MM.1S (cell line): Measurements from ENCODE around the gene PLBD1.

Experiments used
- EZH2 ChIP-seq: fragments of 300-600 bp; sonication (generic); optimal IDR thresholded peaks from 2 replicates; pipeline ENCODE3; 2017; ENCODE audit warnings: low read depth, mild to moderate bottlenecking, antibody characterized with exemption, low read length, mixed read lengths
- TF ChIP-seq, protein P1 (sequence below): fragments of 300-600 bp; sonication (generic); IDR thresholded peaks from 2 replicates; pipeline ENCODE4 v1.5.1; 2016; ENCODE audit warnings: antibody characterized with exemption, low read length, mixed read lengths

DNA sequence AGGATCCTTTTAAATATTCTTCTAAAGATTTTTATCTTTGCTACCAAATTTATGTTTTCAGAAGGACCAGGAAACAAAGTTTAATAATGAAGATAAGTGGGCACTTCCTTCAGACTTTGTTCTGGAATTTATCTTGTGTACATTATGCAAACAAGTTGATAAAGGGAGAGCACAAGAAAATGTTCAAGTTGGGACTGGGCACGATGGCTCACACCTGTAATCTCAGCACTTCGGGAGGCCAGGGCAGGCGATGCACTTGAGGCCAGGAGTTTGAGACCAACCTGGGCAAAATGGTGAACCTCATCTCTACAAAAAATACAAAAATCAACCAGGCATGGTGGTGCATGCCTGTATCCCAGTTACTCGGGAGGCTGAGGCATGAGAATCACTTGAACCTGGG, 4.6 kb downstream of the PLBD1 start:
- no peak for TF ChIP-seq EZH2
- TF ChIP-seq, protein P1, sequence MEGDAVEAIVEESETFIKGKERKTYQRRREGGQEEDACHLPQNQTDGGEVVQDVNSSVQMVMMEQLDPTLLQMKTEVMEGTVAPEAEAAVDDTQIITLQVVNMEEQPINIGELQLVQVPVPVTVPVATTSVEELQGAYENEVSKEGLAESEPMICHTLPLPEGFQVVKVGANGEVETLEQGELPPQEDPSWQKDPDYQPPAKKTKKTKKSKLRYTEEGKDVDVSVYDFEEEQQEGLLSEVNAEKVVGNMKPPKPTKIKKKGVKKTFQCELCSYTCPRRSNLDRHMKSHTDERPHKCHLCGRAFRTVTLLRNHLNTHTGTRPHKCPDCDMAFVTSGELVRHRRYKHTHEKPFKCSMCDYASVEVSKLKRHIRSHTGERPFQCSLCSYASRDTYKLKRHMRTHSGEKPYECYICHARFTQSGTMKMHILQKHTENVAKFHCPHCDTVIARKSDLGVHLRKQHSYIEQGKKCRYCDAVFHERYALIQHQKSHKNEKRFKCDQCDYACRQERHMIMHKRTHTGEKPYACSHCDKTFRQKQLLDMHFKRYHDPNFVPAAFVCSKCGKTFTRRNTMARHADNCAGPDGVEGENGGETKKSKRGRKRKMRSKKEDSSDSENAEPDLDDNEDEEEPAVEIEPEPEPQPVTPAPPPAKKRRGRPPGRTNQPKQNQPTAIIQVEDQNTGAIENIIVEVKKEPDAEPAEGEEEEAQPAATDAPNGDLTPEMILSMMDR: no peak
